ENCODE measurements around the gene NEK11. TPM values are rescaled to one million over a fixed set of nuclear protein-coding genes. Genes with fewer than 3 reads are reported as not detected.

Gene NEK11
- total and polyA plus RNA-seq, 11 donors, result 0.38 to 4.3 (median 2.1) TPM

DNA sequence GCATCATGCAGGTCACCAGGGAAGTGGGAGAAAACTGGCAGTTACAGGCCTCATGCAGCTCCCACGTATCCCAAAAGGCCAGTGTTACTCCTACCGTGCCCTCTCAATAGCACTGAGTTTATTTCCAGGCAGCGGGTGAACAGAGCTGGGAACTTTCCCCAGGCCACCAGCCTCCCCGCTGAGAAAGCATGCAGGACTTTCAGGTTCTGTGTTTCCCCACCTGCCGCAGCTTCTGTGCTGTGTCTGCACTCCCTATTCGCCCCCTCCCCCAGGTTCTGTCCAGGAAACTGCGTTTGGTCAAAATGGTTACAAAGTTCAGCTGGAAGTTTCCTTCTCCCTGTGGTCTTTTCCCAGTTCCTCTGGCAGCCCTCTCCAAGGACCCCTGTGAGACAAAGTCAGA, 21.4 kb downstream of the NEK11 start:
- 89 to 94% (median 89%) methylated on average over 7 of the region's 7 CpGs for WGBS, 4 donors
- no peak for ATAC-seq
- intact Hi-C loops (cut with DNase I), result loop anchor here in 1 of 10 donors (10.0 kb wide), 1 partner anchor 457 kb away; the partner anchor contains the start of gene MRPL3
- no peaks in the 10 kb centered on the region for H3K4me1 ChIP-seq
- H3K4me3 ChIP-seq, result no peak overlapping the region
- peaks cover 0 to 20% (median 0%) of the 10 kb centered on the region in 12 donors for H3K9me3 ChIP-seq
- no peak for DNase-seq
- no peaks in the 10 kb centered on the region for H3K36me3 ChIP-seq
- no peaks in the 10 kb centered on the region for H3K27me3 ChIP-seq
- H3K27ac ChIP-seq, result no peak overlapping the region
- TF ChIP-seq, protein P1, sequence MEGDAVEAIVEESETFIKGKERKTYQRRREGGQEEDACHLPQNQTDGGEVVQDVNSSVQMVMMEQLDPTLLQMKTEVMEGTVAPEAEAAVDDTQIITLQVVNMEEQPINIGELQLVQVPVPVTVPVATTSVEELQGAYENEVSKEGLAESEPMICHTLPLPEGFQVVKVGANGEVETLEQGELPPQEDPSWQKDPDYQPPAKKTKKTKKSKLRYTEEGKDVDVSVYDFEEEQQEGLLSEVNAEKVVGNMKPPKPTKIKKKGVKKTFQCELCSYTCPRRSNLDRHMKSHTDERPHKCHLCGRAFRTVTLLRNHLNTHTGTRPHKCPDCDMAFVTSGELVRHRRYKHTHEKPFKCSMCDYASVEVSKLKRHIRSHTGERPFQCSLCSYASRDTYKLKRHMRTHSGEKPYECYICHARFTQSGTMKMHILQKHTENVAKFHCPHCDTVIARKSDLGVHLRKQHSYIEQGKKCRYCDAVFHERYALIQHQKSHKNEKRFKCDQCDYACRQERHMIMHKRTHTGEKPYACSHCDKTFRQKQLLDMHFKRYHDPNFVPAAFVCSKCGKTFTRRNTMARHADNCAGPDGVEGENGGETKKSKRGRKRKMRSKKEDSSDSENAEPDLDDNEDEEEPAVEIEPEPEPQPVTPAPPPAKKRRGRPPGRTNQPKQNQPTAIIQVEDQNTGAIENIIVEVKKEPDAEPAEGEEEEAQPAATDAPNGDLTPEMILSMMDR (IDR thresholded peaks at IDR 0.05), result no peak
- no peak for TF ChIP-seq POLR2A (IDR thresholded peaks at IDR 0.05)

DNA sequence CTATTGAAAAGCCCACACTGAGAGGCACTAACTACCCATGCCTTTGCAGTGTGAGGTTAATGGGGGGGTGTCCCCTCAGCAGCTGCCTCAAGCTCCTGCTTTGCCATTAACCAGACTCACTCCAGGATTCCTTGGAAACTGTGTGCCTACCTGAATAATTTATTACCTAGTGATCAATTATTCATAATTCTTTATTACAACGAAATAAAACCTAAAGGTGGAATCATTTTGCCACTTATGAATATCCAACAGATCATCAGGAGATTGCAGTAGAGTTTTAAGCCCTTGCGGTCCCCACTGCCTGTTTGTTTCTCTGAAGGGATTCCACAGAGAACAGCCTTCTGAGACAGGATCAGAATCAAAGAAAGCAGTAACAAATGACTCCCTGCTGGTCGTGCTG, 23.3 kb downstream of the NEK11 start:
- 78 to 85% (median 84%) methylated on average over 3 of the region's 3 CpGs for WGBS, 4 donors
- no peak for ATAC-seq
- intact Hi-C loops (cut with DNase I), result loop anchor here (5.0 to 10.0 kb wide), 6 partner anchors 455 to 985 kb away; partner anchors contain the start of genes CPNE4 (in 1 of the 10) and MRPL3 (in 1 of the 10)

DNA sequence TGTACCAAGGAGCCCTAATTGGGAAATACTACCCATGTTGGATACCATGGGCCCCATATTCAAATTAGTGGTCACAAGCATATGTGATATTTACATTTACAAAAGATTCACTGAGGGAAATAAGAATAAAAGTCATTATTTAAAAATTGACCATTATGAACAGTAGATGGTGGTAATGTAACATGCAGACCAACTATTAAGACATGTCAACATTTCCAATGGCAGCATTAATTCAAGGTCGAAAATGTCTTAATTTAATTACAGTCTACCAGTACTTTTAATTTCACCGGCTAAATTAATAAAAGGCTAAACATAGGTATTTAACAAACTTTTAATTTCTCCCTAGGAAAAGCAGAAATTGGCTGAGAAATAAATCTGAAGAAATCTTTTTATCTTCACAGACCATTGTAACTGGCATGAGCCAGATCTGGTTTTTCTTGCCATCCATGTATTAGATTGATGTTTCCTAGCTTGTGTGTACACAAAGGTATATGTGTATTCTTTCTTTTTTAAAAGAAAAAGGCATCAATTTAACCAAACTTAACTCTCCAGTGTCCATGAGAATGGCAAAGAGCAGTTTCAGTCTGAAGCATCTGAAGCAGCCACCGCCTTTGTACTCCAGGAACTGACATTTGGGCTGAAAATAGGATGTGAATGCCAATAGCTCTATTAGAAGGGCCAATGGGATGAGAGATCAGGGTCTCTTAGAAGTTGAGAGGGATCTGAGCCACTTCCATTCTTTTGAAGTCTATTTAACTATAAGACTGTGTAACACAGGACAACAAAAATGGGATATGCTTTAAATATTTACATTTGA, 26.6 kb downstream of the NEK11 start:
- 69 to 74% (median 72%) methylated on average over 3 of the region's 3 CpGs for WGBS, 4 donors

More for the DNA sequence above, 23.3 kb downstream of the NEK11 start:
- no peak overlapping the region for H3K27ac ChIP-seq
- TF ChIP-seq, protein P1 (IDR thresholded peaks at IDR 0.05), result no peak
- no peak for TF ChIP-seq POLR2A (IDR thresholded peaks at IDR 0.05)
- H3K9me3 ChIP-seq, result peaks cover 0 to 5% (median 0%) of the 10 kb centered on the region in 12 donors
- no peak overlapping the region for H3K4me3 ChIP-seq
- H3K27me3 ChIP-seq, result no peaks in the 10 kb centered on the region
- H3K36me3 ChIP-seq, result no peaks in the 10 kb centered on the region
- no peak for DNase-seq
- no peaks in the 10 kb centered on the region for H3K4me1 ChIP-seq

DNA sequence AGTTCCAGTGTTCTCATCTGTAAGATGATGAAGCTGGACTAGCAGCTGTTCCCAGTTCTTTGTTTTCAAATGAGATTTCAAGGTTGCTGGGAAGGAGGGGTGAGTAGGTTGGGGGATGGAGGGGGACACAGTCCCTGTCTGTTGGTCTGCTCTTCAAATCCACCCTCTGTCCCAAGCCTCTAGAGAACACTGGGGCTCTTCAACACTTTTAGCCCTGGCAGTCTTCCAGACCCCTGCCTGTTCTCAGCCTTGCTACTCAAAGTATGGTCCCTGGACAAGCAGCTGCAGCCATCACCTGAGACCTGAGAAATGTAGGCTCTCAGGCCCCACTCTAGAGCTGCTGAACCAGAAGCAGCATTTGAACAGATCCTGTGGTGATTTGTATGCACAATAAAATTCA, 41.3 kb downstream of the NEK11 start:
- intact Hi-C loops (cut with DNase I), result loop anchor here in 1 of 10 donors (10.0 kb wide), 1 partner anchor 317 kb away; the partner anchor contains the start of gene NUDT16

More for the DNA sequence above, 26.6 kb downstream of the NEK11 start:
- Histone ChIP-seq H3K36me3 (no peaks in the 10 kb centered on the region), H3K27me3 (no peaks in the 10 kb centered on the region), H3K9me3 (no peaks in the 10 kb centered on the region), H3K27ac (no peak overlapping the region), H3K4me3 (no peak overlapping the region), H3K4me1 (no peaks in the 10 kb centered on the region)
- ATAC-seq (no peak), DNase-seq (no peak)
- intact Hi-C loops (cut with DNase I), result loop anchor here (5.0 to 10.0 kb wide), 6 partner anchors 452 to 982 kb away; partner anchors contain the start of genes CPNE4 (in 1 of the 10) and MRPL3 (in 1 of the 10)
- no peak for TF ChIP-seq POLR2A (IDR thresholded peaks at IDR 0.05)
- TF ChIP-seq, protein P1 (IDR thresholded peaks at IDR 0.05), result peak; percentile 22 to 70 (median 54)

More for the DNA sequence above, 41.3 kb downstream of the NEK11 start:
- DNase-seq (peak in 4 of 5 donors; percentile 36 to 69 (median 46)), ATAC-seq (peak; percentile 42 to 61 (median 54))
- Histone ChIP-seq H3K4me1 (peaks cover 0 to 14% (median 6%) of the 10 kb centered on the region in 12 donors), H3K4me3 (no peak overlapping the region), H3K36me3 (no peaks in the 10 kb centered on the region), H3K27ac (no peak overlapping the region), H3K27me3 (no peaks in the 10 kb centered on the region), H3K9me3 (no peaks in the 10 kb centered on the region)
- TF ChIP-seq, protein P1 (IDR thresholded peaks at IDR 0.05), result no peak
- no peak for TF ChIP-seq POLR2A (IDR thresholded peaks at IDR 0.05)
